ENCODE results near the gene C1orf232. TPM values are rescaled to one million over a fixed set of nuclear protein-coding genes. Genes with fewer than 3 reads are reported as not detected.

C1orf232 gene
- total RNA-seq, 4 donors from 2014 or later: not detected

DNA sequence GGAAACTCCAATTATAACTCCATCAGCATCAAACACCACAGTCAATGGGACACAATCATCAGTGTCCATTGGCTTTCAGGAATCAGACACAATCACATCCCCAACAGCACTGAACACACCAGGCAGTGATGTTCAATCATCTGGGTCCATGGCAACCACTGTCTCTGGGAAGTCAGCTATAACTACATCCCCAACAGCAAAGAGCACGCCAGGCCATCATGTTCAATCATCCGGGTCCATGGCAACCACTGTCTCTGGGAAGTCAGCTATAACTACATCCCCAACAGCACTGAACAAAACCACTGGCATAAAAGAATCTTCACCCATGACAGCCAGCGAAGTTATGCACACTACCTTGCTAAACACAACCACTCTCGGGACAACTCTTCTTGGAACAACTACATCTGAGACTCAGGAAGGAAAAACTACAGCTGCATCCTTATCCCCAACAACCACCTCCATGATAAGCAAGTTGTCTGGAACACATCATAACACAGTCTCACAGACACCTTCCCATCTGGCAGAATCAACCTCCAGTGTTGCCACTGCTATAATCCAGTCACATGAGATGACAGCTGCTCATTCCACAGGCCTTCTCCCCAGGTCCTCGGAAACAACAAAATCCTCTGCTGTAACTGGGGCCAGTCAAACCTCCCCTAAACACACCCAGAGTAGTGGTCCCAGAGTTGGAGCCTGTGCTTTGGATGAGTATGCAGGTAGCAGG is 41.5 kb upstream of the C1orf232 start:
- DNase-seq (ENCODE audit: extremely low spot score): no peak
- TF ChIP-seq POLR2AphosphoS5 (IDR thresholded peaks at IDR 0.05) (no peak), POLR2A (IDR thresholded peaks at IDR 0.05; ENCODE audit: low read depth) (no peak), EP300 (IDR thresholded peaks at IDR 0.05) (no peak)
- TF ChIP-seq, protein P1, sequence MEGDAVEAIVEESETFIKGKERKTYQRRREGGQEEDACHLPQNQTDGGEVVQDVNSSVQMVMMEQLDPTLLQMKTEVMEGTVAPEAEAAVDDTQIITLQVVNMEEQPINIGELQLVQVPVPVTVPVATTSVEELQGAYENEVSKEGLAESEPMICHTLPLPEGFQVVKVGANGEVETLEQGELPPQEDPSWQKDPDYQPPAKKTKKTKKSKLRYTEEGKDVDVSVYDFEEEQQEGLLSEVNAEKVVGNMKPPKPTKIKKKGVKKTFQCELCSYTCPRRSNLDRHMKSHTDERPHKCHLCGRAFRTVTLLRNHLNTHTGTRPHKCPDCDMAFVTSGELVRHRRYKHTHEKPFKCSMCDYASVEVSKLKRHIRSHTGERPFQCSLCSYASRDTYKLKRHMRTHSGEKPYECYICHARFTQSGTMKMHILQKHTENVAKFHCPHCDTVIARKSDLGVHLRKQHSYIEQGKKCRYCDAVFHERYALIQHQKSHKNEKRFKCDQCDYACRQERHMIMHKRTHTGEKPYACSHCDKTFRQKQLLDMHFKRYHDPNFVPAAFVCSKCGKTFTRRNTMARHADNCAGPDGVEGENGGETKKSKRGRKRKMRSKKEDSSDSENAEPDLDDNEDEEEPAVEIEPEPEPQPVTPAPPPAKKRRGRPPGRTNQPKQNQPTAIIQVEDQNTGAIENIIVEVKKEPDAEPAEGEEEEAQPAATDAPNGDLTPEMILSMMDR (IDR thresholded peaks at IDR 0.05): no peak
- no peaks in the 10 kb centered on the region for H3K27me3 ChIP-seq
- H3K27ac ChIP-seq (replicated peaks in 1 of 4): no peak overlapping the region
- no peaks in the 10 kb centered on the region for H3K9me3 ChIP-seq
- no peak overlapping the region for H3K4me3 ChIP-seq
- WGBS: 73% methylated on average over 5 of the region's 5 CpGs
- H3K4me1 ChIP-seq: no peaks in the 10 kb centered on the region
- no peaks in the 10 kb centered on the region for H3K36me3 ChIP-seq
- intact Hi-C loops (cut with DNase I): no loop called here

DNA sequence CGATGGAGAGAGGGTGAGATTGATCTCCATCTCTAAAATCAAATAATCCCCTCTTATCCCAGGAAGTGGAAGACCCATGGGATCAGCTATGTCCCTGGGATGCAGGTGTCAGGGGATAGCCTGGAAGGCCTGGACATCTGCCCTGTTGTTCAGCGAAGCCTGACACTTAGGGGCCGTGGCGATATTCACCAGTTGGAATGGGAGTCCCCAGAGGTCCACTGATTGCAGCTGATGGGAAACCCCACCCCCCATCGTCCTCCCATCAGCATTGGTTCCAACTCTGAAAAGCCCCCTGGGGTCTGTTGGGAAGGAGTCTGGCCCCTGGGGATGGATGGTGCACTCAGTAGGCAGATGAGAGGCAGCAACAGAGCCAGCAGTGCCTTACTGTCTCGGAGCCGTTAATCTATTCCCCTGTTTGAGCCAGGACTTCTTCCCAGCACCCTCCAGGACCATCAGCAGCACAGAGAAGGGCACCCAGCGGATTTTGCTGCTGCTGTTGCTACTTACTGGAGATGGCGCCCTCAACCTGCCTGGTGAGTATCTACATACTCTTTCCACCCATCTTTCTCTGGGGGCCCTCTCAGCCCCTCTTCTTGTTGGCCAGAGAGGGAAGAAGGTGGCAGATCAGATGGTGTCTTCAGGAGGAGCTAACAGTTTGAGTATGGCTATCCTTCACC is 35.0 kb upstream of the C1orf232 start:
- Histone ChIP-seq H3K36me3 (no peaks in the 10 kb centered on the region), H3K9me3 (no peaks in the 10 kb centered on the region), H3K4me1 (peaks cover 0 to 7% (median 2%) of the 10 kb centered on the region in 4 donors), H3K27ac (replicated peaks in 1 of 4) (no peak overlapping the region), H3K27me3 (peaks cover 0 to 16% (median 0%) of the 10 kb centered on the region in 4 donors), H3K4me3 (no peak overlapping the region)
- no peak for DNase-seq (ENCODE audit: extremely low spot score)
- intact Hi-C loops (cut with DNase I): no loop called here
- WGBS: 78% methylated on average over 1 of the region's 9 CpGs
- TF ChIP-seq, protein P1 (IDR thresholded peaks at IDR 0.05): no peak
- TF ChIP-seq EP300 (IDR thresholded peaks at IDR 0.05) (no peak), POLR2A (IDR thresholded peaks at IDR 0.05; ENCODE audit: low read depth) (no peak)

DNA sequence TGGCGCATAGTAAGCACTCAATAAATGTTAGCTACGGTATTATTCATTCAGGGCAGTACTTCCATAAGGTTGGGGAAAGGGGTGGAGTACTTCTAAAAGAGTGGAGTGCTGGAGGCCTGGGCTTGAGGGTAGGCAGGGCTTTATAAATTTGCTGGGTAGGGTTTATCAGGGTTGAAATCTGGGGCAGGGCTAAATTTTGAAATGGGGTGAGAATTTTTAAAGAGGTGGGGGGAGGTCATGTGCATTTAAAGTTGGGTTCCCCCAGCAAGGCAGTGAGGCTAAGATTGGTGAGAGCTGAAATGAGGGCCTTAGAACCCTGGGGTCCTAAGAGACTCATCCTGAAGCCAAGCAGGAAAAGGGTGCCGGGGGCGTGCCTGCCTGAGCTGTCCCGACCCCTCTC is 31.6 kb upstream of the C1orf232 start:
- no peak for DNase-seq (ENCODE audit: extremely low spot score)
- intact Hi-C loops (cut with DNase I): no loop called here
- Histone ChIP-seq H3K9me3 (no peaks in the 10 kb centered on the region), H3K4me1 (peaks cover 0 to 7% (median 2%) of the 10 kb centered on the region in 4 donors), H3K36me3 (no peaks in the 10 kb centered on the region), H3K27ac (replicated peaks in 1 of 4) (no peak overlapping the region), H3K4me3 (no peak overlapping the region), H3K27me3 (peaks cover 0 to 25% (median 0%) of the 10 kb centered on the region in 4 donors)
- TF ChIP-seq POLR2A (IDR thresholded peaks at IDR 0.05; ENCODE audit: low read depth) (no peak), POLR2AphosphoS5 (IDR thresholded peaks at IDR 0.05) (no peak), EP300 (IDR thresholded peaks at IDR 0.05) (no peak)
- TF ChIP-seq, protein P1 (IDR thresholded peaks at IDR 0.05): no peak
- 85% methylated on average over 4 of the region's 5 CpGs for WGBS

DNA sequence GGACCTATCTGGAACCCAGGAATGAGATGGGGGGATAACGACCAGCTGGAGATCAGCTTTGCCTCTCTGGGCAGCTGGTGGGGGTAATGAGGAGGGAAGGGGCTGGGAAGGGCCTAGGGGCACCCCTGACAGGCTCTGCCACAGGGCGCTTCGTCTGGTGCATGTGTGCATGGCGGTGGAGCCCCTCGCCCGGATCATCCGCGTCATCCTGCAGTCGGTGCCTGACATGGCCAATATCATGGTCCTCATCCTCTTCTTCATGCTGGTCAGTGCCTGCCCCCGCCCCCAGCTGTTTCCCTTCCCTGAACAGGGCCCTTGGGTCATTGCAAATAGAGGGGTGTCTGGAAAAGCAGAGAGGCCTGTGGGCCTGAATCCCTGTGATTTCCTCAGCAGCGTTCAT is 29.1 kb upstream of the C1orf232 start:
- 62% methylated on average over 3 of the region's 11 CpGs for WGBS
- intact Hi-C loops (cut with DNase I): no loop called here

More for the DNA sequence above, 29.1 kb upstream of the C1orf232 start:
- Histone ChIP-seq H3K27me3 (peaks cover 0 to 18% (median 0%) of the 10 kb centered on the region in 4 donors), H3K4me3 (no peak overlapping the region), H3K9me3 (no peaks in the 10 kb centered on the region), H3K36me3 (no peaks in the 10 kb centered on the region), H3K27ac (replicated peaks in 1 of 4) (no peak overlapping the region), H3K4me1 (peaks cover 0 to 7% (median 2%) of the 10 kb centered on the region in 4 donors)
- TF ChIP-seq POLR2AphosphoS5 (IDR thresholded peaks at IDR 0.05) (no peak), POLR2A (IDR thresholded peaks at IDR 0.05; ENCODE audit: low read depth) (no peak), EP300 (IDR thresholded peaks at IDR 0.05) (no peak)
- TF ChIP-seq, protein P1 (IDR thresholded peaks at IDR 0.05): no peak
- DNase-seq (ENCODE audit: extremely low spot score): no peak

Data from esophagus muscularis mucosa (tissue), 4 donors.